Measurements from ENCODE around the gene FAM131C.
"Not testable (repeated sequence)": the region's sequence is repeated elsewhere in the genome, so short reads cannot be mapped to it uniquely, and the experiment has no call there.

FAM131C gene

GRCh38 chr1:16042654-16043053 lies 30.8 kb downstream of the FAM131C start:
- H3K4me3 ChIP-seq (ENCODE audit: low read depth, low read length); H3K36me3 ChIP-seq (ENCODE audit: control insufficient read depth in 2 of 2, insufficient read depth in 1 of 2, low read length in 2 of 2); CTCF ChIA-PET; H3K4me1 ChIP-seq (ENCODE audit: control insufficient read depth, insufficient read depth, low read length); H3K27ac ChIP-seq (ENCODE audit: extremely low read depth, low read depth, low read length); H3K9me3 ChIP-seq (ENCODE audit: control insufficient read depth, insufficient read depth, low read depth, low read length); POLR2A ChIA-PET: not testable (repeated sequence)

DNA sequence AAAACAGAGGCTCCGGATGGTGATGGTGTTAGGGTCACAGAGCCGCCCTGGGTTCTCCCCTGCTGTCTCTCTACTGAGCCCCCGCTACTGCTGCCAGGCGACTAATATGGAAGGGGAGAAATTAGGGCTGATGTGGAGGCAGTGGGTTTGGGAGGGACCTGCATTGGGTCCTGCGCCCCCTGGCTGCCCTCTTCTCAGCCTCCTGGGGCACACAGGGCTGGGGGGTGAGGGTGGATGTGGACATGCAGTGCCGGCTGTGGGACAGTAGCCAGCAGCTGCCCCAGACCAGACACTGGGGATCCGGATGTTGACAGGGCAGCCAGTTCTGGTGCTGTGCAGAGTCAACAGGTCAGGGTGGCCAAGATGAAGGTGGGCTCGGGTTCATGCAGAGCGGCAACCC lies 31.4 kb downstream of the FAM131C start:
- no peaks in the 10 kb centered on the region for H3K36me3 ChIP-seq (ENCODE audit: control insufficient read depth in 2 of 2, insufficient read depth in 1 of 2, low read length in 2 of 2)
- no peaks in the 10 kb centered on the region for H3K9me3 ChIP-seq (ENCODE audit: control insufficient read depth, insufficient read depth, low read depth, low read length)
- no peaks in the 10 kb centered on the region for H3K4me1 ChIP-seq (ENCODE audit: control insufficient read depth, insufficient read depth, low read length)
- no peak for TF ChIP-seq ZNF341 (tag by site-specific recombination; IDR thresholded peaks at IDR 0.05; ENCODE audit: low read depth)
- TF ChIP-seq SCRT2 (tag by site-specific recombination; IDR thresholded peaks at IDR 0.05) = 0 out of 2 replicates have a peak, but pooled peaks have one; percentile 22
- CTCF ChIA-PET = interaction anchor here (1.0 kb wide), 1 partner anchor 32 kb away, joined by 4 read pairs; no protein-coding TSS in a partner anchor
- H3K4me3 ChIP-seq (ENCODE audit: low read depth, low read length) = no peak overlapping the region
- POLR2A ChIA-PET = no interaction called here
- no peak overlapping the region for H3K27ac ChIP-seq (ENCODE audit: extremely low read depth, low read depth, low read length)

- no peak overlapping the region for H3K27ac ChIP-seq (ENCODE audit: extremely low read depth, low read depth, low read length)
- ChIA-PET POLR2A (no interaction called here), CTCF (interaction anchor here (1.0 to 1.4 kb wide), 2 partner anchors 31 to 33 kb away, joined by 4 to 6 read pairs; no protein-coding TSS in a partner anchor)
- no peaks in the 10 kb centered on the region for H3K4me1 ChIP-seq (ENCODE audit: control insufficient read depth, insufficient read depth, low read length)
- H3K36me3 ChIP-seq (ENCODE audit: control insufficient read depth in 2 of 2, insufficient read depth in 1 of 2, low read length in 2 of 2) = no peaks in the 10 kb centered on the region
- no peaks in the 10 kb centered on the region for H3K9me3 ChIP-seq (ENCODE audit: control insufficient read depth, insufficient read depth, low read depth, low read length)
- no peak overlapping the region for H3K4me3 ChIP-seq (ENCODE audit: low read depth, low read length)
- TF ChIP-seq, protein P1, sequence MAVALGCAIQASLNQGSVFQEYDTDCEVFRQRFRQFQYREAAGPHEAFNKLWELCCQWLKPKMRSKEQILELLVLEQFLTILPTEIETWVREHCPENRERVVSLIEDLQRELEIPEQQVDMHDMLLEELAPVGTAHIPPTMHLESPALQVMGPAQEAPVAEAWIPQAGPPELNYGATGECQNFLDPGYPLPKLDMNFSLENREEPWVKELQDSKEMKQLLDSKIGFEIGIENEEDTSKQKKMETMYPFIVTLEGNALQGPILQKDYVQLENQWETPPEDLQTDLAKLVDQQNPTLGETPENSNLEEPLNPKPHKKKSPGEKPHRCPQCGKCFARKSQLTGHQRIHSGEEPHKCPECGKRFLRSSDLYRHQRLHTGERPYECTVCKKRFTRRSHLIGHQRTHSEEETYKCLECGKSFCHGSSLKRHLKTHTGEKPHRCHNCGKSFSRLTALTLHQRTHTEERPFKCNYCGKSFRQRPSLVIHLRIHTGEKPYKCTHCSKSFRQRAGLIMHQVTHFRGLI (tag by site-specific recombination; IDR thresholded peaks at IDR 0.05) = no peak
- TF ChIP-seq, protein P2, sequence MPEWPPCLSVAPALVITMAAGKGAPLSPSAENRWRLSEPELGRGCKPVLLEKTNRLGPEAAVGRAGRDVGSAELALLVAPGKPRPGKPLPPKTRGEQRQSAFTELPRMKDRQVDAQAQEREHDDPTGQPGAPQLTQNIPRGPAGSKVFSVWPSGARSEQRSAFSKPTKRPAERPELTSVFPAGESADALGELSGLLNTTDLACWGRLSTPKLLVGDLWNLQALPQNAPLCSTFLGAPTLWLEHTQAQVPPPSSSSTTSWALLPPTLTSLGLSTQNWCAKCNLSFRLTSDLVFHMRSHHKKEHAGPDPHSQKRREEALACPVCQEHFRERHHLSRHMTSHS (tag by site-specific recombination; IDR thresholded peaks at IDR 0.05) = no peak
- TF ChIP-seq, protein P3, sequence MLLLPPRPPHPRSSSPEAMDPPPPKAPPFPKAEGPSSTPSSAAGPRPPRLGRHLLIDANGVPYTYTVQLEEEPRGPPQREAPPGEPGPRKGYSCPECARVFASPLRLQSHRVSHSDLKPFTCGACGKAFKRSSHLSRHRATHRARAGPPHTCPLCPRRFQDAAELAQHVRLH (tag by site-specific recombination; IDR thresholded peaks at IDR 0.05) = no peak
- TF ChIP-seq, protein P4, sequence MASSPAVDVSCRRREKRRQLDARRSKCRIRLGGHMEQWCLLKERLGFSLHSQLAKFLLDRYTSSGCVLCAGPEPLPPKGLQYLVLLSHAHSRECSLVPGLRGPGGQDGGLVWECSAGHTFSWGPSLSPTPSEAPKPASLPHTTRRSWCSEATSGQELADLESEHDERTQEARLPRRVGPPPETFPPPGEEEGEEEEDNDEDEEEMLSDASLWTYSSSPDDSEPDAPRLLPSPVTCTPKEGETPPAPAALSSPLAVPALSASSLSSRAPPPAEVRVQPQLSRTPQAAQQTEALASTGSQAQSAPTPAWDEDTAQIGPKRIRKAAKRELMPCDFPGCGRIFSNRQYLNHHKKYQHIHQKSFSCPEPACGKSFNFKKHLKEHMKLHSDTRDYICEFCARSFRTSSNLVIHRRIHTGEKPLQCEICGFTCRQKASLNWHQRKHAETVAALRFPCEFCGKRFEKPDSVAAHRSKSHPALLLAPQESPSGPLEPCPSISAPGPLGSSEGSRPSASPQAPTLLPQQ (tag by site-specific recombination; IDR thresholded peaks at IDR 0.05) = no peak
- no peak for TF ChIP-seq ZNF155 (tag by site-specific recombination; IDR thresholded peaks at IDR 0.05)
- TF ChIP-seq ZBTB17 (tag by site-specific recombination; IDR thresholded peaks at IDR 0.05) = no peak
- no peak for TF ChIP-seq SP2 (tag by site-specific recombination; IDR thresholded peaks at IDR 0.05)
- TF ChIP-seq ZIC2 (tag by site-specific recombination; IDR thresholded peaks at IDR 0.05) = no peak
- TF ChIP-seq, protein P5, sequence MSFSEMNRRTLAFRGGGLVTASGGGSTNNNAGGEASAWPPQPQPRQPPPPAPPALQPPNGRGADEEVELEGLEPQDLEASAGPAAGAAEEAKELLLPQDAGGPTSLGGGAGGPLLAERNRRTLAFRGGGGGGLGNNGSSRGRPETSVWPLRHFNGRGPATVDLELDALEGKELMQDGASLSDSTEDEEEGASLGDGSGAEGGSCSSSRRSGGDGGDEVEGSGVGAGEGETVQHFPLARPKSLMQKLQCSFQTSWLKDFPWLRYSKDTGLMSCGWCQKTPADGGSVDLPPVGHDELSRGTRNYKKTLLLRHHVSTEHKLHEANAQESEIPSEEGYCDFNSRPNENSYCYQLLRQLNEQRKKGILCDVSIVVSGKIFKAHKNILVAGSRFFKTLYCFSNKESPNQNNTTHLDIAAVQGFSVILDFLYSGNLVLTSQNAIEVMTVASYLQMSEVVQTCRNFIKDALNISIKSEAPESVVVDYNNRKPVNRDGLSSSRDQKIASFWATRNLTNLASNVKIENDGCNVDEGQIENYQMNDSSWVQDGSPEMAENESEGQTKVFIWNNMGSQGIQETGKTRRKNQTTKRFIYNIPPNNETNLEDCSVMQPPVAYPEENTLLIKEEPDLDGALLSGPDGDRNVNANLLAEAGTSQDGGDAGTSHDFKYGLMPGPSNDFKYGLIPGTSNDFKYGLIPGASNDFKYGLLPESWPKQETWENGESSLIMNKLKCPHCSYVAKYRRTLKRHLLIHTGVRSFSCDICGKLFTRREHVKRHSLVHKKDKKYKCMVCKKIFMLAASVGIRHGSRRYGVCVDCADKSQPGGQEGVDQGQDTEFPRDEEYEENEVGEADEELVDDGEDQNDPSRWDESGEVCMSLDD (tag by site-specific recombination; IDR thresholded peaks at IDR 0.05) = no peak
- no peak for TF ChIP-seq ZNF121 (tag by site-specific recombination; IDR thresholded peaks at IDR 0.05)
Observed at GRCh38 chr1:16041200-16041599, 32.3 kb downstream of the FAM131C start.

- H3K9me3 ChIP-seq (ENCODE audit: control insufficient read depth, insufficient read depth, low read depth, low read length); H3K36me3 ChIP-seq (ENCODE audit: control insufficient read depth in 2 of 2, insufficient read depth in 1 of 2, low read length in 2 of 2); H3K4me3 ChIP-seq (ENCODE audit: low read depth, low read length); H3K27ac ChIP-seq (ENCODE audit: extremely low read depth, low read depth, low read length); POLR2A ChIA-PET; H3K4me1 ChIP-seq (ENCODE audit: control insufficient read depth, insufficient read depth, low read length): not testable (repeated sequence)
- CTCF ChIA-PET = interaction anchor here (1.4 kb wide), 1 partner anchor 31 kb away, joined by 6 read pairs; no protein-coding TSS in a partner anchor
Observed at GRCh38 chr1:16039871-16040270, 33.6 kb downstream of the FAM131C start.
